NCI-H1694 treated with DMSO at 0.1 percent for 48 hours (cell line): ENCODE results near the gene JOSD2.
"Not testable (repeated sequence)": the region's sequence is repeated elsewhere in the genome, so short reads cannot be mapped to it uniquely, and the experiment has no call there.

Source experiments
- DNase-seq: peaks from one replicate; lab custom pipeline; 2025; lab: John Stamatoyannopoulos, UW

The JOSD2 gene

DNA sequence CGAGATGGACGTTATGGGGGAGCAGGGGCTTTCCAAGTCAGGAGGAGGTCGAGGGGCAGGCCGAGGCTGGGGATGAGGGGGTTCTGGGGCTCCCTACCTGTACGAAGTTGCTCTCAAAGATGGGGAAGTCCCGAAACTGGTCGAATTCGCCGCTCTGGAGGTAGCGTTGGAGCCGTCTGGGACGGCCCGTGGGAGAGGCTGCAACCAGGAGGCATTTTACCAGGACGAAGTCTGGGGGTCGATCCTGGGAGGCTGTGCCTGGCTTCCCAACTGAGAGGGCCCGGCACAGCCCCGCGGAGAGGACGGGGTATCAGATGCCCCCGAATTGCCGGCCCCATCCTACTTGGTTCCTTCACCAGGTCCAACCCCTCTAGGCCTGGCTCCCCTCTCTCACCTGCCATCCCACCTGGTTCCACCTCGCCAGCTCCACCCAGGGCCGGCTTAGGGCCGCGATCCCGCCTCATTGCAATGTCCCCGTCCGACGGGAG is 35.2 kb downstream of the JOSD2 start:
- DNase-seq, result no peak

DNA sequence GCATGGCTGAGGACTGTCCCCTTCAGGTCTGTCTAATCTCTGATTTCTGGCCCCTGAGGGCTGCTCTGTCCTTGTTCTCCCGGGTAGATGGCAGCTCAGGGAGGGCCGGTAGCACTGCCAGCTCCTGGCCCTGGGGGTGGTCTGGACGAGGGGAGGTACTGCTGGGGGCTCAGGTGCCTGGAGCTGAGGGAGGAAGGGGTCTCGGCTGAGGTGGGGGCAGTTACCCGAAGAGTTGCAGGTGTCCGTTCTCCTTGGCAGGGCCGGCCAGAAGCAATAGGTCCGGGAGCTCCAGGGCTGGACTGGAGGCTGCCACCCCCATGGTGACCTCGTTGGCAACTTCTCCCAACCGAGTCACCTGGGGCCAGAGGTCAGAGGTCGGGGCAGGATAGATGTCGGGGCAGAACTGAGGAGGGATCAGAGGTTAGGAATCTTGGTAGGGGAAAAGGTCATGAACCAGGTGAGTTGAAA is 35.9 kb downstream of the JOSD2 start:
- no peak for DNase-seq

DNA sequence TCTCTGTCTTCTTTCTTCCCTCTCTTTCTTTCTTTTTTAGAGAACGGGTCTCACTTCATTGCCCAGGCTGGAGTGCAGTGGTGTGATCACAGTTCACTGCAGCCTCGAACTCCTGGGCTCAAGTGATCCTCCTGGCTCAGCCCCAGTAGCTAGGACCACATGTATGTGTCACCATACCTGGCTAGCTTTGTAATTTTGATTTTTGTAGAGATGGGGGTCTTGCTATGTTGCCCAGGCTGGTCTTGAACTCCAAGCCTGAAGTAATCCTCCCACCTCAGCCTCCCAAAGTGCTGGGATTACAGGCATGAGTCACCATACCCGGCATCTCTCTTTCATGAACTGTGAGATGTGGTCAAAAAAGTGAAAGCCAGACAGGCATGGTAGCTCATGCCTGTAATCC is 37.7 kb downstream of the JOSD2 start:
- not testable (repeated sequence) for DNase-seq

DNA sequence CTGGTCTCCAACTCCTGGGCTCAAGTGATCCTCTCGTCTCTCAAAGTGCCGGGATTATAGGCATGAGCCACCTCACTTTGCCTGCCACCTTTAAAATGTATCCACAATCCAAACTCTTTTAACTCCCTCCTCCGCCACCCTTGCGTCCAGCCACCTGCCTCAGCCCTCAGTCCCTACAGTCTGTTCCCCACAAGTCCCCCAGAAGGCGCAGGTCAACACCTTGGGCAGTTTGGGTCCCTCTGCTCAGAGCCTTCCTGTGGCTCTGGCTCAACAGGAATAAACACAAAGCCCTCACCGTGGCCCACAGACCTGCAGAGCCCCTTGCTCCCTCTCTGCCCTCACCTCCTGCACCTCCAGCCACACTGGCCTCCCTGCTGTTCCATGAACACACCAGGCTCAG is 42.2 kb downstream of the JOSD2 start:
- DNase-seq, result no peak

DNA sequence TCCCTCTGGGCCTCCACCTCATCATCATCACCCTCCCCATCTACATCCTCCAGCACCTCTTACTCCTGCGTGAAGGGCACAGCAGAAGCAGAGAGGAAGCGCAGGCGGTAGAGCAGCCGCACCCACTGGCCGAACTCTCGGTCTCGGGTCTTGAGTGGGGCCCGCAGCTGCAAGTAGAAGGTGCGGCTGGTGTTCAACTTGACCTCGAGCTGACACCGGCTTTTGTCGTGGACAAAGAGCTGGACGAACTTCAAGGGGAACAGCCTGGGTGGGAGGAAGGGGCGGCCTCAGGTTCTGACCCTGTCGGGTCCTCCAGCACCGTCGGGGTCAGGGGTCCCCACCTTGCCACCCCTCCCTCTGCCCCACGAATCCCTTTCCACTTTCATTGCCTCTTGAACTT is 43.4 kb downstream of the JOSD2 start:
- DNase-seq, result no peak

DNA sequence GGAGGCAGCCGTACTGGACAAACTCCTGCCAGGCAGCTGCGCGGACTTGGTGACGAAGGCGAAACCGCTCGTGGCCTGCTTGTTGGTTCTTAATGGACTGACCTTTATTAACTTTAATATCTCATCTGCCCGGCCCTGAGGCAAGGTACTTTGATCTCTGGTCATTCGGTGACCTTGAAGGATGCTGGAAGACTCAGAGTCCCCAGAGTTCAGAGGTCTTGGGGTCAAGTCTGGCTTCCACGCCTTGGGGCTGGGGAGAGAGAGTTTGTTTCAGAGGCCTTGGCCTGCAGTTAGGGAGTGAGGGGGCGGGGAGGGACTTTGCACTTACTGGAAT is 44.3 kb downstream of the JOSD2 start:
- DNase-seq, result no peak

DNA sequence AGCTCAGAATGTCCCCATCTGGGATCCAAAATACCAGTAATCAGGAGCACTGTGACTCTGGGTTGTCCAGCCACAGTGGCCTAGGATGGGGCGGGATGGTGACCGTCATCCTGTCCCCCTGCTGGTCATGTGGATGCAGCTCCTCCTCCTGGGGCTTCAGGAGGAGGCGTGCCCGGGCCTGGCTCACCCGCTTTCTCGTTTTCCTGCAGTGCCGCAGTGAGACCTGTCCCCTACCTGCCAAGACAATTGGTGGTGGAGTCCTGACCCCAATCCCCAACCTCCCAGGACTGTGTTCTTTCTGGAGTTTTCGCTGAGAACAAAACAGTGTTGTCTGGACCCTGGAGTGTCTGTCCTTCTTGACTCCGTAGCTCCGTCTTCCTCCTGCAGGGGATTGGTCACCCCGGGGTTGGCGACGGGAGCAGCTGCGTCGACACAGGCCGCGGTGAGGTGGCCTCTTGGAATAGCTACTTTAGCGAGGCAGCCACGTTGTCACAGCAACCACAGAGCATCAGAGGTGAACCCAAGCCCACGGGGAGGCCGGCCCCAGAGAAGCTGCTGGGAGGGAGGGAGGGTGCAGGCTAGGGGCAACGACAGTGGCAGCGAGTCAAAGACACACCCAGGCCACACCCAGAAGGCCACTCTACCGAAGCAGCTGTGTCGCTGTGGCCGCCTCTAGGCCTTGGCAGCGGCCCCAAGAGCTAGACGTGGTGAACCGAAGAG is 44.8 kb downstream of the JOSD2 start:
- DNase-seq, result no peak

DNA sequence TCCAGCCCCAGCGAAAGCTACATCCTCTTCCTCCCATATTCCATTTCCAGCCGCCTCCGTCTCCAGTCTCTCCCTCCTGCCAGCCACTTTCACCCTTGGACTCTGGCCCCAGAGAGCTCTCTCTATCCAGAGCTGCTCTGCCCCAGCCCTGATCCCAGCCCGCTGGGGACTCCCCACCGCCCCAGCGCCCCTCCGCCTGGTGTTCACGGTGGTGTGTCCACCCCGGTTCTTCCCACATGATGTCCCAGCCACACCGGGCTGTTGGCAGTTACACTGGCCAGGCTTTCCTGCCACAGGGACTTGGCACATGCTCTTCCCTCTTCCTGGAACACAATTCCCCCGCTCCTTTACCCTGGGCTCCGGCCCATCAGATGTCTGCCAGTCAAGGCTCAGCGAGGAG is 46.0 kb downstream of the JOSD2 start:
- DNase-seq, result no peak

DNA sequence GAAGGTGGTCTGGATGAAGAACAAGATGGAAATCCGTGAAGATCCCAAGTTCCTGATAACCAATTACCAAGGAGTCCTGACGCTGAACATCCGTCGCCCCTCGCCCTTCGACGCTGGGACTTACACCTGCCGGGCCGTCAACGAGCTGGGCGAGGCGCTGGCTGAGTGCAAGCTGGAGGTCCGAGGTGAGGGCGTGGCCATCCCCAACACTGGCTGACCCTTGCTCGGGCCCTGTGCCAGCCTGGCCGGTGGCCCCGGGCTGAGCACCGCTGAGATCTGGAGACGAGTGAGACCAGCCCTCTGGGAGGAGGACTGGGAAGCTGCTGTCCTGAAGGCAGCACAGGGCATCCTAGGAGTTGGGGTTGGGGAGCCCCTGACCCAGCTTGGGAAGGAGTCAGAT is 46.6 kb downstream of the JOSD2 start:
- DNase-seq, result no peak

DNA sequence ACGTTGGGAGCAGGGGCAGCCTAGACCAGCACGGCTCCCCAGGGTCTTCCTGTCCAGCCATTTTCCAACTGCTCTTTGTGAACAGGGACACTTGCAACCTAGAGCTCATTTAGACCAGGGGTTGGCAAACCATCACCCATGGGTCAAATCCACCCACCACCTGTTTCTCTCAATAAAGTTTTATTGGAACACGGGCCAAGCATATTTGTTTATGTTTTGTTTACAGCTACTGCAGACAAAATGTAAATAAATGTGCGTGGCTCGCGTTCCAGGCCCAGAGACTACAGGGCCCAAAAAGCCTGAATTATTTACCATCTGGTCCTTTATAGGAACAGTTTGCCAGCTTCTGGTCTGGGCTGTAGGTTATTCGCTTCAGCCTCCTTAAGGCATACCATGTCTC is 48.0 kb downstream of the JOSD2 start:
- no peak for DNase-seq

DNA sequence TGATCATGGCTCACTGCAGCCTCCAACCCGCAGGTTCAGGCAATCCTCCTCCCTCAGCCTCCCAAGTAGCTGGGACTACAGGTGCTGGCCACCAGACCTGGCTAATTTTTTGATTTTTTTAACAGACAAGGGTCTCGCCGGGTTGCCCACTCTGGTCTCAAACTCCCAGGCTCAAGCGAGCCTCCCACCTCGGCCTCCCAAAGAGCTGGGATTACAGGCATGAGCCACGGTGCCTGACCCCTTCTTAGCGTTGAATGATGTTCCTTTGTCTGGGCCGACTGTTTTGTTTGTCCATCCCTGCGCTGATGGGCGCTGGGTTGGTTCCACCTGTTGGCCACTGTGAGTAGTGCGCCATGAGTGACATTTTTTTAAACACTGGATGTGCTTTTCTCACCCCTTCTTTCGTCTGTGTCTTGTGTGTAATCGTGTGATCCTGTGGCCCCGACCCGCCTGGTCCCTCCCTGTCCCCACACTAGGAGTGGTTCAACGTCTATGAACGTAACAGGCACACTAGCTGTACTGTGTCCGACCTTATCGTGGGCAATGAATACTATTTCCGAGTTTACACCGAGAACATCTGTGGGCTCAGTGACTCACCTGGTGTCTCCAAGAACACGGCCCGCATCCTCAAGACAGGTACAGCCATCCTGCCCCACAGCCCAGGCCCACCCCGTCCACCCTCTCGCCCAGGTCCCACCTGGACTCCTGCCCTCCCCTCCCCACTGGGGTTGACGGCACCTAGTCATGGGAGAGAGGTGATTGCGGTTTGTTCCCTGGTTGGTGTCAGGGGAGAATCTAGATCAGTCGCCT is 49.7 kb downstream of the JOSD2 start:
- peak; percentile 36 for DNase-seq

DNA sequence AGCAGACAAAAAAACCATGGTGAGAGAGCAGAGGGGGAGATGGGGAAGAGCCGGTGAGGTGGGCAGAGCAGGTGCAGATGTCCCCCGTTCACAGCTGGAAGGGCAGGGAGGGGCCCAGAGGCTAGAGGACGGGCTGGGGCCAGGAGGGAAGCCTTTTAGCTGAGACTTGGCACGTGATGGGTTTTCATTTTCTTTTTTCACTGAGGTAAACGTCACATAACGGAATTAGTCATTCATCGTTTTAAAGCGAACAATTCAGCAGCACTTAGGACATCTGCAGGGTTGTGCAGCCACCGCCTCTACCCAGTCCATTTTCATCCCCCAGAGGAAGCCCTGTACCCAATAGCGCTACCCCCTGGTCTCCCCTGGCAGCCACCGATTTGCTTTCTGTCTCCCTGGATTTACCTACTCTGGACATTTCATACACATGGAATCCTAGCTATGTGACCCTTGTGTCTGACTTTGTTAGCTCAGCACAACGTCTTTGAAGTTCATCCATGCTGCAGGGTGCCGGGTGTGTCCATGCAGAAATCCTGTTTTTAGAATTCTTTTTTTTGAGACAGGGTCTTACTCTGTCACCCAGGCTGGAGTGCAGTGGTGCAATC is 50.7 kb downstream of the JOSD2 start:
- no peak for DNase-seq

DNA sequence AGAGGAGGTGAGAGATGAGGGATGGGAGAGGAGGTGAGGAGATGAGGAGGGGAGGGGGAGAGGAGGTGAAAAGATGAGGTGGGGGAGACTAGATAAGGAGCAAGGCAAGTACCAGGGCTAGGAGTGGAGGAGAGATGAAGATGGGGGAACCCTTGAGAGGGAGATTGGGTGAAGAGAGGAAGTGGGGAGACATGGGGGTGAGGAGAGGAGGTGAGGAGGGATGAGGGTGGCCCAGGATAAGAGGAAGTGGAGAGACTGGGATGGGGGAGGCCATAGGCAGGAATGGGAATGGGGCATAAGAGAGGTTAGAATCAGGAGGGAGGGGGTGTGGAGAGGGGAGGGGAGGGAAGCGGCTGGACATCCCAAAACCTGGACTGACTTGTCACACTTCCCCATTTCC is 51.4 kb downstream of the JOSD2 start:
- no peak for DNase-seq

DNA sequence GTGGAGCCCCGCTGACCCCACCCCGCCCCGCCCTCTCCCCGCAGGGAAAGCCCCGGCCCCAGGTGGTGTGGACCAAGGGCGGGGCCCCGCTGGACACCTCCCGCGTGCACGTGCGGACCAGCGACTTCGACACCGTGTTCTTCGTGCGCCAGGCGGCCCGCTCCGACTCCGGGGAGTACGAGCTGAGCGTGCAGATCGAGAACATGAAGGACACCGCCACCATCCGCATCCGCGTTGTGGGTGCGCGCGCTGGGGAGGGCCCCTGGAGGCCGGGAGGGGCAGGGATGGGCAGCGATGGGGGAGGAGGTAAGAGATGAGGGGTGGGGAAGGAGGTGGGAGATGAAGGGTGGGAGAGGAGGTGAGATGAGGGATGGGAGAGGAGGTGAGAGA is 51.9 kb downstream of the JOSD2 start:
- DNase-seq, result no peak

DNA sequence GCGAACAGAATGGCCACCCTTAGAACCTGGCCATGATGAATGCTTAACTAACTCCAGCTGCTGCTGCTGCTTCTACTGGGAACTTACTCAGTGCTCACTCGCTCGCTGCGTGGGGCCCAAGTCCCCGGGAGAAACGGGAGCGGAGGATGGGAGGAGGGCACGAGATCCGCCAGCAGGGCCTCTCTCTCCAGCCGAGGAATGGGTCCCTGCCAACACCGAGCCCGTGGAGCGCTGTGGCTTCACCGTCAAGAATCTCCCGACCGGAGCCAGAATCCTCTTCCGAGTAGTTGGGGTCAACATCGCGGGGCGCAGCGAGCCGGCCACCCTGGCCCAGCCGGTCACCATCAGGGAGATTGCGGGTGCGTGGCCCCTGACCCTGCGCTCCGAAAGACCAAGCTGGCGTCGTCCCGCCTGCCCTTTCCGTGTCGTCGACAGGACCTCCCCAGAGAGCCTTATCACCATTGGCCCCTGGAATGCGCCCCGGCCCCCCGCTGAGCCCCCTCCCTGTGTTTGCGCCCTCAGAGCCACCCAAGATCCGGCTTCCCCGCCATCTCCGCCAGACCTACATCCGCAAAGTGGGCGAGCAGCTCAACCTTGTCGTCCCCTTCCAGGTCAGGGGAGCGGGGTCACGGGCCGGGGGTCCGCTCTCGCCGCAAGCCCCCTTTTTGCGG is 52.5 kb downstream of the JOSD2 start:
- DNase-seq, result no peak

DNA sequence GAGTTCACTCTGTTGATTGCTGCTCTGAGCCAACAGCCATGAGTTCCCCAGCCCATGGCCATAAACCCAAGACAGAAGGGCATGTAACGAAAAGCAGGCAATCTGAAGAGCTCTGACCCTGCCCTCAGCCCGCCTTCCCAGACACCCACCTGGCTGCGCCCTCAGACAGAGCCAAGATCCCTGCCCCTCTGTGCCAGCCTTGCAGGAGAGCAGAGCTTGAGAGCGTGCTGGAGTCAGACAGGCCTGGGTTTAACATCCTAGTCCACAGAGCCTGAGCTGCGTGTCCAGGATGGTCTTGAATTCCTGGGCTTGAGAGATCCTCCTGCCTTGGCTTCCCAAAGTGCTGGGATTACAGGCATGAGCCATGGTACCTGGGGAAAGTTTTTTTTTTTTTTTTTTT is 53.7 kb downstream of the JOSD2 start:
- DNase-seq, result no peak
